Measurements from ENCODE around the gene LACC1.
A peak's percentile ranks its signal among the peaks of the same experiment; 100 is the strongest.

Gene LACC1

GRCh38 chr13:43884222-43884621 is 4.5 kb downstream of the LACC1 start:
- DNase-seq (ENCODE audit: low spot score), result no peak

GRCh38 chr13:43894438-43894837 is 14.7 kb downstream of the LACC1 start:
- DNase-seq (ENCODE audit: low spot score), result no peak

GRCh38 chr13:43895940-43896339 is 16.2 kb downstream of the LACC1 start:
- DNase-seq (ENCODE audit: low spot score), result no peak

DNA sequence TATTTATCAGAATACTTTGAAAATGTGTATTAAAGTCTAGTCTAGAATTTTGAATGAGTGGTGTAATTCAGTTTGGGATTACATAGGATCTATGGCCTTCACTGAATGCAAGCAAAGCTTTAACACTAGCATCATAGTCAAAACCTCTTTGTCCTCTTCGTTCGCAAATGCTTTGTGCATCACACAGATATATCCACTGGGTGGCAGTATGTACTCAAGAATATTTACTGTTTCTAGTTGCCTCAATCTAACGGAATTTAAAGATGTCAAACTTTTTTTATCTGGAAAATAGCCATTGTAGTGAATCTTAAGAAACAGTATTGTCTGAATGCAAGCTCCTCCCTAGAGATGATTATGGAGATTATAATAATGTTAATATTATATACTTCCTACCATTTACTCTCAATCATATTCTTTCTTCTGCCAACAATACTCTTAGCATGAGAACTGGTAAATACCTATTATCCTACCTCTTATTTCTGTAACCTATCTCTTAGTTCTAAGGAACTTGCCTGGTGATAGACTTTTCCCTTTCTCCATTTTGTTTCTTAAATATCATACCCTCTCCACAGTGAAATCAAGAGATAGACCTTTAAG is 25.8 kb downstream of the LACC1 start:
- peak; percentile 75 for DNase-seq (ENCODE audit: low spot score)

DNA sequence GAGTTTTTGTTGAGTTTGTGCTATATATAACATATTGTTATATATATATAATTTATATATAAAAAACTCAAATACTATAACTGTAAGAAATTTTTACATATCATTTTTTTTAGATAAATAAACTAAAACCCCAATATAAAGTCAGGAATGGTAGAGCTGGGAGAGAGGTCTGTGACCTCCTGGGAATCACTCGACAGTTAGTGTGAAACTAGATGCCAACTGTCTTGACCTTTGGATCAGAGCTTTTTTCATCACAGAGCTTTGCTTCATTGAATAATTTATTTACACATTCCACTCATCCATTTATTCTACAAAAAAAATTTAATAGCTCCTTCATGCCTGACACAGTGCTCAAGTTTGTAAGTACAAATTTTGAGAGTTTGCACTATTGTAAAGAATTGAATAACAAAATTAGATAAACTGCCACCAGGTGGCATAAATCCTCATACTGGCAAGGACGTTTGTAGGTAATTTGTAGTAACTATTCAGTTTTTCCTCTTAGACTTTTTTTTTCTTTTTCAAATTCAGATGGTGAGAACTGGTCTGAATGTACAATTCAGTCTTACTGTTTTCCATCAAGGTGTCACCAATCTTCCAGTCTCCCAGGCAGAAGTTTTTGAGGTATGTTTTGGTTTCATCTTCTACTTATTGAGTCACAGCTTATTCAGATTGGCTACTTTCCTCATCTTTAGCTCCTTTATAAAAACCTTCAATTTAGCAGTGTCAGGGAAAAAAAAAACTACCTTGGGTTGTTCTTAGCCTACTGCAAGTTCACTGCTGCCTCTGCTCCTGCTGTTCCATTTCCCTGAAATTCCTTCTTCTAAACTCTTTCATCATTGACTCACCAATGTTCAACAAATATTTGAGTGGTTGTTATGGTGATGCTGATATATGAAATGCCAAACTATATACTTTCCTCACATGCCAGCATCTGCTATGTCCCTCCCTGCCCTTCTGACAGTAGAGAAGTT is 28.7 kb downstream of the LACC1 start:
- peak; percentile 41 for DNase-seq (ENCODE audit: low spot score)

- DNase-seq (ENCODE audit: low spot score), result no peak
Observed at GRCh38 chr13:43910856-43911255, 31.2 kb downstream of the LACC1 start.

- no peak for DNase-seq (ENCODE audit: low spot score)
Observed at GRCh38 chr13:43911278-43911677, 31.6 kb downstream of the LACC1 start.

DNA sequence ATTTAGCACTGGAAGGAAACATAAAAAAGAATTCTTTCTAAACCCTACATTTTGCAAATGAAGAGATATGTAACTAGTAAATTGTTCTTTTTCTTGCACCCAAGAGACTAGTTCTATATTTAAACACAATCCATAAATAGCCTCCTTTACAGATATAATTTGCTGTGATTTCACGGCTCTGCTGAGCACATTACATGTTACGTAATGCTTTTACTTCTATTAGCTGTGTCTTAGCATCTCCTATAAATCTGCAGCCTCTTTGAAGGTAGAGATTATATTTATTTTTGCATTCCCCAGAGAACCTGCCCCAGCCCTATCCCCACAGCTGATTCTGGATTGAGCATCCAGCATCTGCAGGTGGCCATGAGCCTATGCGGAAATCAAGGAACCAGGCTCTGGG is 32.2 kb downstream of the LACC1 start:
- no peak for DNase-seq (ENCODE audit: low spot score)

- DNase-seq (ENCODE audit: low spot score), result no peak
Observed at GRCh38 chr13:43915451-43915850, 35.7 kb downstream of the LACC1 start.

GRCh38 chr13:43916828-43917227 is 37.1 kb downstream of the LACC1 start:
- no peak for DNase-seq (ENCODE audit: low spot score)

- no peak for DNase-seq (ENCODE audit: low spot score)
Observed at GRCh38 chr13:43918636-43919035, 38.9 kb downstream of the LACC1 start.

DNA sequence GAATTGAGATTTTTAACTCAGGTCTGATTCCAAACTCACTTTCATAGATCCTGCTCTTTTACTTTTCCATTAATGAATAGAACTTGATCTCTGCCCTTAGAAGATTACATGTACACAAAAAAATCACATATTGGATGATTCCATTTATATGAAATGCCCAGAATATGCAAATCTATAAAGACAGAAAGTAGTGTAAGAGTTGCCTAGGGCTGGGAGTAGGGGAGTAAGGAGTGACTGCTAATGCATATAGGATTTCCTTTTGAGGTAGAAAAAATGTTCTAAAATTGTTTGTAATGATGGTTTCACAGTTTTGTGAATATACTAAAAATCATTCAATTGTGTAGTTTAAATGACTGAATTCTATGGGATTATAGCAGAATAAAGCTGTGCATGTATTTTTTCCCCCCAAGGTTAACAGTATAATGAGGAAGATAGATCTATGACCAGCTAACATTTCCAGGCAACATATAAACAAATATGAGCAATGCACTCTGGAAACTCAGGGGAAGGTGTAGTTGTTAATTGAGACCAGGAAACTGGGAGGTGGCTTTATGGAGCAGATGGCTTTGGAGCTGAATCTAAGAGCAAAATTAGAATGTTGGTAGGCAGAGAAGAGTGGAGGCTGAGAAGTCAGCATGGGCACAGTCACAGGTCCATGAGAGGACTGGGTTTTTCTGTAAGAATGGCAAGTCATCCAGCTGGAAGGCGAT is 41.4 kb downstream of the LACC1 start:
- DNase-seq (ENCODE audit: low spot score), result no peak

GRCh38 chr13:43924549-43925245 is 45.0 kb downstream of the LACC1 start:
- no peak for DNase-seq (ENCODE audit: low spot score)

GRCh38 chr13:43929947-43930346 is 50.2 kb downstream of the LACC1 start:
- DNase-seq (ENCODE audit: low spot score), result no peak

DNA sequence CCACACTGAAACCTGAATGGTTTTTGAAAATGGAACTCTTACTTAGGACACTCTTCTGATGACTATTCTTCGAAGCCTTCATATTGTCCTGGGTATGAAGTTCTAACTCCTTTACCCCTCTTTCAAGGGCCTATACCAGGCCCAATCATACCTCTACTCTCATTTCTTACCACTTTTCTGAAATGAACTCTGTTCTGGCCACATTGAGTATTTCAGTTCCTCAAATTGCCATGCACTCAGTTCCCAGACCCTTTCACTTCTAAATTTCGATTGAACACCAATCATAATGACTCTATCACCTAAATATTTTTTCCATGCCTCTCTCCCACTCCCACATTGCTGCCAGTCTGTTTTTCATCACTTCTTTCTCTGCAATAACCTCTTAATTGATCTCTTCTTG is 53.7 kb downstream of the LACC1 start:
- DNase-seq (ENCODE audit: low spot score), result no peak

DNA sequence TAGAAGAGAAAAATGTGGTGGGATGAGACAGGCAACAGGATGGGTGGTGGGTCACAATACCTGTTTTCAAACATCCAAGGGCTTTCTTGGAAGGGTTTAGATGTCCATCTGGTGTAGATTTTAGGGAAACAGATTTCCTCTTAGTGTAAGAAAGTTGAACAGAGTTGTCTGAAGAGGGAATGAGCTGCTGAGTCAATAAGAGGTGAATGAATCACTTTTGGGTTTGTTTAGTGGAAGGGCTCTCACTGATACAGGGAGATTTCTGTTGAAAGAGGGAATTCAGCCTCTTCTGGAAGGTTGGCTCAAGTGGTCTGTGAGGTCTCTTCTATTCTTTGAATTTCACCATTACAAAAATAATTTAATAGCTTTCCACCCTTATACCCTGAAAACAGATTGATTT is 54.6 kb downstream of the LACC1 start:
- DNase-seq (ENCODE audit: low spot score), result no peak

GRCh38 chr13:43935878-43936277 is 56.2 kb downstream of the LACC1 start:
- no peak for DNase-seq (ENCODE audit: low spot score)

DNA sequence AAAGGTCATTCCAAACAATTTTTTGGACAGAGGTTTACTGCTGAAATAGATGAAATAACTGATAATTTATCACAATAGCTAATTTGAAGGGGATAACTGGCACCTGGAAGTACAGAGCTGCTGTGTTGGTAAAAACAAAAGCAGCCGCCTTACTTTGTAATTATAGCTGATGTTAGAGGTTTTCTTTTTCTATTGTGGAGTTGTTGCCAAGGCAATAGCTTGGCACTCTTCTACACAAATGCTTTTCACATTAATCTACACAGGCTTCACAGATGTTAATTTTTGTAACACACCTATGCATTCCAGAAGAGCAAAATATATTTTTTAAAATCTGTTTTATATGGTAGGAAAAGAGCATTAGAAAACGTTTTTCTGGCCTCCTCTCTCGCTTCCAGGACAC is 56.9 kb downstream of the LACC1 start:
- no peak for DNase-seq (ENCODE audit: low spot score)

DNA sequence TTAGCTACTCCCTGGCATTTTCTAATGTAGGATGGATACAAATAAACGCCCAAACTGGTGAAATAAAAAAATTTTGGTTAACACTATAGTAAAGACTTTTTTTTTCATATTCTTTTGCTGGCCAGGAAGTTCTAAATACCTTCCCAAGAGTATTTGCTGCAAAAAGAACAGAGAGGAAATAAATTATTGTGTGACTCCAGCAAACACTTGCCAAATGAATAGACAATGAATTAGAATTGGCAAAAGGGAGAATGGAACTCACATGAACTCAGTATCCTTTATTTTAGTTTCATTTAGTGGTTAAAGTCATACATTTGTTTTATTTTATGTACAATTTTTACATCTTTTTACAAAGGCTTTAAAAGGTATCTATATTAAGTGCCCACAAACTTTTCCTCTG is 58.1 kb downstream of the LACC1 start:
- no peak for DNase-seq (ENCODE audit: low spot score)

DNA sequence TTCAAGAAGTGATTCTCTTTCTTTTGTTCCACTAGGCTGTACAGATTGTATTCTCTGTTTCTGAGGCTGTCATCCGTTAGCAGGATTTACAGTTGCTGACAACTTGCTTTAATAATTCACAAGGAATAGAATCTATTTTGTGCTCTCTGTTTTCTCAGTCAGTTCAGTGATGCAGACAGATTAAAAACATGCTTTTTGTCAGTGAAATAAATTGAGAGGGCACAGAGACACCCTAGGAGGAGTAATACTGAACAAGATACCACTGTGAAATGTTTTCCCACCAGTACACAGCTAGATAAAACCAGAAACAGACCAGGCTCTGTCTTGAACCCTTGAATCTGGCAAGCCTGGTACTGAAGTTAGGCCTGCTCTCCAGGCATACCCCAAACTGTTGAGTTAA is 58.7 kb downstream of the LACC1 start:
- no peak for DNase-seq (ENCODE audit: low spot score)

- no peak for DNase-seq (ENCODE audit: low spot score)
Observed at GRCh38 chr13:43939086-43939485, 59.4 kb downstream of the LACC1 start.

DNA sequence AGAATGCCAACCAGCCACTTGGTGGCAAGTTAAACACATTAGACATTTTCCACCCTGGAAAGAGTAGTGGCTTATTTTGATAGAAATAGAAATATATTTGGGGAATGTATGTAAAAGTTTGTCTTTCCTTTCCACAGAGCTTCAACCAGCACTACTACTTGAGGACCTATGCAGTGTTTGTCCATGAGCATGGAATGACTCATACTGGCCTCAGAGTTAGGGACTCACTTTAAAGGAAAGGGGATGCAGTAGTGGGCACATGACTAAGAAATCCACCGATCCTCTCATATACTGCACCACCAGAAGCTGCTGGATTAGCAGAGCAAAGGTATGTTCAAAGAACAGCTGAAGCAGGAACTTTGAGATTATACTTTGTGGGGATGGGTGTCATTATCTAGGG is 62.6 kb downstream of the LACC1 start:
- DNase-seq (ENCODE audit: low spot score), result no peak

Measured in LoVo (cell line).